ENCODE data around the gene NOXA1.

The NOXA1 gene

GRCh38 chr9:137416006-137416562 is 7.1 kb upstream of the NOXA1 start:
- TF ChIP-seq CTCF (IDR thresholded peaks at IDR 0.05; ENCODE audit: insufficient read depth, missing control alignments) = no peak
- no peak for FAIRE-seq

GRCh38 chr9:137416563-137417151 is 6.5 kb upstream of the NOXA1 start:
- no peak for FAIRE-seq
- no peak for DNase-seq (ENCODE audit: insufficient read length, low spot score)
- no peak for TF ChIP-seq CTCF (IDR thresholded peaks at IDR 0.05; ENCODE audit: insufficient read depth, missing control alignments)

More at GRCh38 chr9:137416006-137416562, 7.1 kb upstream of the NOXA1 start:
- DNase-seq (ENCODE audit: insufficient read length, low spot score) = no peak

- DNase-seq (ENCODE audit: insufficient read length, low spot score) = no peak
These were observed 5.8 kb upstream of the NOXA1 start for GRCh38 chr9:137417161-137418021.

GRCh38 chr9:137421838-137422603 is 1.2 kb upstream of the NOXA1 start:
- no peak for TF ChIP-seq CTCF (IDR thresholded peaks at IDR 0.05; ENCODE audit: insufficient read depth, missing control alignments)
- DNase-seq (ENCODE audit: insufficient read length, low spot score) = no peak
- no peak for FAIRE-seq

More at GRCh38 chr9:137417161-137418021, 5.8 kb upstream of the NOXA1 start:
- no peak for FAIRE-seq
- TF ChIP-seq CTCF (IDR thresholded peaks at IDR 0.05; ENCODE audit: insufficient read depth, missing control alignments) = no peak

- no peak for DNase-seq (ENCODE audit: insufficient read length, low spot score)
- no peak for FAIRE-seq
- TF ChIP-seq CTCF (IDR thresholded peaks at IDR 0.05; ENCODE audit: insufficient read depth, missing control alignments) = no peak
These were observed 510 bp downstream of the NOXA1 start for GRCh38 chr9:137423514-137424291.

- FAIRE-seq = no peak
- DNase-seq (ENCODE audit: insufficient read length, low spot score) = no peak
- no peak for TF ChIP-seq CTCF (IDR thresholded peaks at IDR 0.05; ENCODE audit: insufficient read depth, missing control alignments)
These were observed 3.0 kb downstream of the NOXA1 start for GRCh38 chr9:137426018-137426681.

All from D721Med (cell line).